HG02885 (cell line): ENCODE measurements around the gene THADA.
"Not testable (repeated sequence)": the region's sequence is repeated elsewhere in the genome, so short reads cannot be mapped to it uniquely, and the experiment has no call there.

Experiments used
- ATAC-seq: cut with Tn5 transposase; IDR thresholded peaks from one replicate; pipeline ENCODE4 v1.9.1; 2021; ENCODE audit warnings: mild to moderate bottlenecking; ENCODE audit not compliant: unreplicated experiment, poor library complexity

The THADA gene

DNA sequence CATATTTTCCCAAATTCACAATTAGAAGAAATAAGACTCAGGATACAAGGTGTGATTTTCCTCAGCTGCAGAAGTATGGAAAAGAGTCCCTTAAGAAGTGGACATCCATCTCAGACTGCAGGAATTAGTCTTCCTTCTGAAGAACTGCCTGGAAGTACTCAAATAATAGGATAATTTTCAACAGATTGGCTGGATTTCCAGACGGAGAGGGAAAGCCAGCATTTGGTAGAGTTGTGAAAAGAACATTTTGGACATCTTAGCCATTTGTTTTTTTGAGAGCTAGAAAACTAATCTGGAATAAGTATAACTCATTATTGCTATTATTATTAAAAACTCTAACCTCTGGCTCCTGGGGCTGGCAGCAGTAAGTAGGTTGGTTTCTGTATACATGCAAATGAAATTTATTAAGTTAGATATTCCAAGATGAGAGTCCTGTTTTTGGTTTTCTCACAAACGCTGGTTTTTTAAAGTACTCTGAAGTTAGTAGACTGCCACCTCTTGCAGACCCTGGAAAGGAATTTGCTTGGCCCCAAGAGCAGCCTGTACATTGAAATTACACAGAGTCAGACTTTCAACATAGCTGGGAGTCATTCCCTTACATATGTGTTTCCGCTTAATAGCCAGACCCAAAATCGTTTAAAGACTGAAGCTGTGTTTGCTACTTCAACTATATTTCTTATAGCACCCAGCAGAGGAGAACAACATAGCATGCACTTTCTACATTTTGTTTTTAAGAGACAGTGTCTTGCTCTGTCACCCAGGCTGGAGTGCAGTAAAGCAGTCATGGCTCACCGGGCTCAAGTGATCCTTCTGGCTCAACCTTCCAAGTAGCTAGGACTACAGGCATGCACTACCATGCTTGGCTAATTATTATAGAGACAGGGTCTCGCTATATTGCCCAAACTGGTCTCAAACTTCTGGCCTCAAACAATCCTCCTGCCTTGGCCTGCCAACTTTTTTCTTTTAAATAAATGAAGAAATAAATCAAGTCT, 142.4 kb downstream of the THADA start:
- no peak for ATAC-seq

DNA sequence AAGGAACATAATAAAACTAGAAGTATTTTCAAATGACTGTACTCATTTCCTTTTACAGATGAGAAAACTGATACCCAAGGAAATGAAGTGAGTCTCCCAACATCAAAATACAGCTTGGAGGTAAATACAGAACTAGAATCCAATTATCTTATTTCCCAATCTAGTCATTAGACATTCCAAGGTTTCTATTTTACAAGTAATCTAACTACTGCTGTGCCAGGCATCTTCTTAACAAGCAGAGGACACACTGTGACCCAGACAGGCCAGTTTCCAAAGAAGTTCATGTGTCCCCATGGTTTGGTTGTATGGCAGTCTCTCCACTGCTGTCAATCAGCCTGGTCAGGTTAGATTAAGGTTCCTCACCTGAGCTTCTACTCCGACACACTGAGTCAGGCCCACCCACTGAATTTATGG, 143.5 kb downstream of the THADA start:
- no peak for ATAC-seq

DNA sequence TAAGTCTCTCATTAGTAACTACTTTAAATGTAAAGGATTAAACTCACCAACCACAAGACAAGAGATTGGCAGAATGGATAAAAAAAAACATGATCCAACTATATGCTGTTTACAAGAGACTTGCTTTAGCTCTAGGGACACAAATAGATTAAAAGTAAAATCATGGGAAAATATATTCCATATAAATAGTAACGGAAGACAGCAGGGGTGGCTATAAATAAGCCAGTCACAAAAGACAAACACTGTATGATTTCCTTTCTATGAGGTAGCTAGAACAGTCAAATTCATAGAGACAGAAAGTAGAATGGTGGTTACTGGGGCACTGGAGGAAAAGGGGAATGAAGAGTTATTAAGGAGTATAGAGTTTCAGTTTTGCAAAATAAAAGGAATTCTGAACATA, 145.2 kb downstream of the THADA start:
- ATAC-seq = no peak

DNA sequence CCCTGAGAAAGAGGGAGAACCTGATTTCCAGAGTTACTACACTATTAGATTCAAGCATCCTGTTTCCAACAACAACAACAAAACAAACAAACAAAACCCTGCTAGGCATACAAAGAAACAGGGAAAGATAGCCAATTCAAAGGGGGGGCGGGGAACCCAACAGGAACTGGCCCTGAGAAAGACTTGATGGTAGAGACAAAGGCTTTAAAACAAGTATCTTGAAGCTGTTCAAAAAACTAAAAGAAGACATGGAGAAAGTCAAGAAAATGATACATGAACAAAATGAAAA, 147.1 kb downstream of the THADA start:
- ATAC-seq = no peak

DNA sequence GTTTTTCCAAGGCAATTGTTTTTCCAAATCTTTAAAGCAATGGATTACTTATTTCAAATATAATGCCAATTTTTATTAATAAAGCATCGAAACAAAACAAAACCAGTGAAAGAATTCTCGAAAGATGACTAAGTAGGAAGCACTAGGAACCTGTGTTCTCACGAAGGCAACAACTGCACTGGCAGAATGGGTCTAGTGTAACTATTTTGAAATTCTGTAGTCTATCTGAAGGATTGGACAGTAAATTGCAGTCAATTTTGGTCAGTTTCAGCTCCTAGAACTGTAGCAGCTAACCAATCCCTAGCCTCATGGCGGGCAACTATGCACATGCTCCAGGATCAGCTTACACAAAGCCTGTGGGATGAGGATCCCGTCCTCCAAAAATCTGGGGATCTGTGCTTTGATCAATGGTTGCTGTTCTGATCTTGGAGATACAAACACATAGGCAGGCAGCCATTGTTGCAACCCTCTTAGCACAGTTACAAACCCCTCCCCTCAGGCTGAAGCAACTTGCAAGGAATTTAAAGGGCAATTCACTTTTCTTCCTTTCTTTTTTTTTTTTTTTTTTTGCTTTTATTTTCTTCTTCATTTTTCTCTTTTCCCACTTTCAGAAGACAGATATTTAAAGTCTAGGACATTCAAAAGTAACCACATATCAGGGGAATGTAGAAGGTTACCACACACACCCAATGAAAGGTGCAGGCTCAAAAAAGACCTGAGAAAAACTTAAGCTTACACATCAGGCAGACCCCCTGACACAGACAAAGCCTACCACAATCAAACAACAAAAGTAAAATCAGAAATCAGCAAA, 147.6 kb downstream of the THADA start:
- no peak for ATAC-seq

DNA sequence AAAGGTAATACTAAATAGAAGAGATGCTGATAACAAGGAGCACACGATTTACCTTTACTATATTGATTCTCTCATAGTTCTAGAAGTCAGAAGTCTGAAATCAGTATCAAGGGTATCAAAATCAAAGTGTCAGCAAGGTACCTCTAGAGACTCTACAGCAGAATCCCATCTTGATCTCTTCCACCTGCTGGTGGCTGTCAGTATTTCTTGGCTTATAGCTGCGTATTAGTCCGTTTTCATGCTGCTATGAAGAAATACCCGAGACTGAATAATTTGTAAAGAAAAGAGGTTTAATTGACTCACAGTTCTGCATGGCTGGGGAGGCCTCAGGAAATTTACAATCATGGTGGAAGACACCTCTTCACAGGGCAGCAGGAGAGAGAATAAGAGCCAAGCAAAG, 149.1 kb downstream of the THADA start:
- ATAC-seq = not testable (repeated sequence)

DNA sequence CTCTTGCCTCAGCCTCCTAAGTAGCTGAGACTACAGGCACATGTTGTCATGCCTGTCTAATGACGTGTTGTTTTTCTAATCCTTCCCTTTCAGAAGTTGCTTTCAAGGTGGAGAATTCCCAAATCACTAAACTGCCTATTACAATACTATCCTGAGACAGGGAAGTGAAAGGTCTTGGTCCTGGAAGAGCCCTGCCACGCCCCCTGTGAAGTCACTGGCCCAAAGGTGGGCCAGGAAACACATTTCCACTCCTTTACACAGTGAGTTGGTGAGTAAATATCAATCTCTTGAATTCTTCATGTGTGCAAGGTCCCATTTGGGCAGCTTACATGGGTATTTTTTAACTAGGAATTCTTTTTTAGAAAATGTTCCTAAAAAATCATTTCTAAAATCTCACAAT, 150.1 kb downstream of the THADA start:
- ATAC-seq = no peak

DNA sequence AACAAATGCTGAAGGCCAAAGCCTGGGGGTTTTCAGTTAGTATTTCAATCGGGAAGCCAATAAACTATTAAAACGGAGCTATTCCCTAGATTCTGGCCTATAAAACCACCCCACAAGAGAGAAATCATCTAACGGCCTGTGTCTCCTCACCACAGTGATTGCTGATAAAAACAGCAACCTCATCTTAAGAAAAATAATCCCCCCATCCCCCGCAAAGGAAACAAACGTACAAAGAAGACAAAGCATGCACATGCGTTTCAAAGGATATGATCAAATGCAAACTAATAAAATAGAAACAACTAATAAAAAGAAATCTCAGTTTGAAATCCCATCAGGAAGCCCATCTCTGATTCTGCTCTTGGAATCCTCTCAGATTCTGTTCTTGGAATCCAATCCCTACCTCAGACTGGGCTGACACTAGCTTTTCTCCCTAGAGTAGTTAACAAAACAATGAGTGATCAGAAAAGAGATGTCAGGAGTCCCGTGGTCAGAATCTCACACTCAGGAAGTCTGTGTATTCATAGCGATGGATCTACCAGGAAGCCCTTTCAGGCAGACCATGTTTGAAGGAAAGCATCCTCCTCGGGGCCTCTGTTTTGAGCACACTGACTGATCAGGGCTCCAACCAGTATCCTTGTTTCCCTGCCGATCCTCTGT, 150.7 kb downstream of the THADA start:
- no peak for ATAC-seq

DNA sequence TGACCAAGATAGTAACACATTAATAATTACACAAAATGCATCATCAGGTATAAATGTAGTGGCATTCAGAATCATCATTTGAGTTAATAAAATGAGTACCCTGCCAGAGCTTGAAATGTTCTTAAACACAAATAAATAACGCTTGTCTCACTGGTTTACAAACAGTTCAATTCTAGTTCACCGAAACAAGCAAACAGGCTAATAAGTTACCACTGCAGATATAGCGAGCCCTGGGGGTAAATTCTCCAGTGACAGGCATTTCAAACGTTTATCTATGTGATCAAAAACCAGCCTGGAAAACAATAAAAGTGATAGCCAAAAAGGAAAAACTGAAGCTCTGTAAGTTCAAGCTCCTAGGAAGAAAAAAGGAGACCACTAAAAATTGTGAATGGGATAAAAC, 152.6 kb downstream of the THADA start:
- no peak for ATAC-seq

DNA sequence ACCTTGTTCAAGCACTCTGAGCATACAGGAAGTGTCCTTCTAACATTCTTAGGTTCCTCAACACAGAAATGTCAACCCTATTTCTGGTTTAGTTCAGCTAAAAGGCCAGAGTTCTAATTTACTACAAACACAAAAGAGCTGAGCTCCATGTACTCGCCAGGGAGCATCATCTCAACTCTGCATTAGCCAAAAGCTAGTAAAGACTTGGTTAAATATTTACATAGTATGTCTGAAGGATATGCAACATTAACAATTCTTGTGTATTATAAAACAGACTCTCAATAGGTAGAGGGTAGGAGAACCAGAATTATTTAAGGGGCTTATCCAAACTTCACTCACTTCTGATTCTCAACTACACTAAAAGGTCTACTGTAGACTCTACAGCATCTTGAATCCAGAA, 154.6 kb downstream of the THADA start:
- no peak for ATAC-seq

DNA sequence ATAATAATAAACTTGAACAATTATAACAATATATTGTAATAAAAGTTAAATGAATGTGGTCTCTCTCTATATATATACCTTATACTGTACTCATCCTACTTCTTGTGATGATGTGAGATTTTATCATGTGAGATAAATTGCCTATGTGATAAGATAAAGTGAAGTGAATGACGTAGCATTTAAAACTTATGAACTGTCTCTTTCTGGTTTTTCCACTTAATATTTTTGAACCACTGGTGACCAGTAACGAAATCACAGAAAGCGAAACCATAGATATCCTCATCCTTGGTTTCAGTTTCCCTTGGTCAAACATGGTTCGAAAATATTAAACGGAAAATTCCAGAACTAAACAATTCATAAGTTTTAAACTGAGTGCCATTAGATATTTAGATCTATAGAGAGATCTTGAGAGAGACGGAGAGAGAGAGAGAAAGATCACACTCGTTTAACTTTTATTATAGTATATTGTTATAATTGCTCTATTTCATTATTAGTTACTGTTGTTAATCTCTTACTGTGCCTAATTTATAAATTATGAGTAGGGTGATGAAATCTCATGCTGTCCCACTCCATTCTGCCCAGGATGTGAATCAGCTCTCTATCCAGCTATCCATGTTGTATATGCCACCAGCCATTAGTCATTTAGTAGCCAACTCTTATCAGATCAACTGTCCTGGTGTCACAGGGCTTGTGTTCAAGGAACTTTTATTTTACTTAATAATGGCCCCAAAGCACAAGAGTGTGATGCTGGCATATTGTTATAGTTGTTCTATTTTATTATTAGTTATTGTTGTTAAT, 156.8 kb downstream of the THADA start:
- no peak for ATAC-seq

DNA sequence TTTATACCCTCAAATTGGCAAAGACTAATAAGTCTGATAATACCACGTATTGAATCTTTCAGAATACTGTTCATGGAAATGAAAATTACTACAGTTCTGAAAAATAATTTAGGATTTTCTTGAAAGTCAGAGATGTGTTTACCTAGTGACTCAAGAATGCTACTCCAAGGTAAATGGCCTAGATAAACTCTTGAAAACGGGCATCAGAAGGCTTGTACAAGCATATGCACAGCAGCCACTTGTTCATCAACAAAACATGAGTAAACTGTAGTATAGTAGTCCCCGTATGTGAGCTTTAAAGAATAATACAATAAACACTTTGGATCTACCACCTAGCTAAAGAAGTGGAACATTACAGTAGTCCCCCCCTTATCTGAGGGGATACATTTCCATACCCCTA, 157.5 kb downstream of the THADA start:
- ATAC-seq = no peak

DNA sequence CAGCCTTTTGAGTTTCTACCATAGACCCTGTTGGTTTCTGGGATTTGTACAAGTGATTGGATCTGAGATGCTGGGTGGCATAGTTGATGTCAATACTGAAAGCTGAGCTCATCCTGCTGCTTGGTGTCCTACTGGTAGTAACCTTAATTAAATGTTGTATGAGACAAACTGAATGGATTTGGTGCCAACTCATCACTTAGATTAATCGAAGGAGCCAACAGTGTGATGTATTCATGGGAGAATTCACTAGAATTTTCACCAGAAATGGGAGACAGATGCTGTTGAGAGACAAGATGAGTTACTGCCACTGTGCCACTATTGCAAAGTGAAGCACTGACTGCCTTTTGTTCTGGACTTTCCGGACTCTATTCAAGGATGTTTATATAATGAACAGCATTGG, 158.5 kb downstream of the THADA start:
- ATAC-seq = no peak

DNA sequence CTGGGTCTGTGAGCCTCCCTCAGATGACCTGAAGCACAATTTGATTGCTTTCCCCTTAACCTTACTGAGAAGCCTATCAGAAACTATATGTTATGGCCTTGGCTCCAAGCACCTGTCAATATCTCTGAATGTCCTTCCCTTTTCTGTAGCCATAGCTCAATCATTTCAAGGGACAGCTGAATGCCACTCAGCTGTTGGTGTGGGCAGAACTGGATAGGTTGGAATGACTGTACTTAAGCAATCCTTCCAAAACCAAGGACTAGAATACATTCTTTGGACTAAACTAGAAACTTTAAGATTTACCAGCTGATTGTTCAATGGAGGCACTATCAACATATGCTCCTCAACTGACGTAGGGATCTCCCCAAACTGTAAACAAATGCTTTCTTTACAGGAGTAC, 159.4 kb downstream of the THADA start:
- ATAC-seq = no peak

DNA sequence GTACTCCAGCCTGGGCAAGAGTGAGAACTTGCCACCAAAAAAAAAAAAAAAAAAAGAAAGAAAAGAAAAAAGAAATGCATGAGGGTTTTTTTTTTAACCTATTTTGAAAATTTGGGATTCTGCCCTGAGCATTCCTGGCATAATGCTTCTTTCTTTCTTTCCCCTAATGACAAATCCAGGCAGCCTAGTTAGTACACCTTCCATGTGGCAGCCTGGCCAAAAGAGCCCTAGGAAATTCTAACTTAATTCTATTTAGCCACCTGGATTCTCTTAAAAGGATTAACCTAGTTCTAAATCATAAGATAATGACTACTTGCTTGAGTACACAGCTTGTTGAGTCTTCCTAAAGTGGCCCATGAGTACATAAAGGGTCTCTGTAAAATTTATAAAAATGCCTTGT, 160.1 kb downstream of the THADA start:
- no peak for ATAC-seq

DNA sequence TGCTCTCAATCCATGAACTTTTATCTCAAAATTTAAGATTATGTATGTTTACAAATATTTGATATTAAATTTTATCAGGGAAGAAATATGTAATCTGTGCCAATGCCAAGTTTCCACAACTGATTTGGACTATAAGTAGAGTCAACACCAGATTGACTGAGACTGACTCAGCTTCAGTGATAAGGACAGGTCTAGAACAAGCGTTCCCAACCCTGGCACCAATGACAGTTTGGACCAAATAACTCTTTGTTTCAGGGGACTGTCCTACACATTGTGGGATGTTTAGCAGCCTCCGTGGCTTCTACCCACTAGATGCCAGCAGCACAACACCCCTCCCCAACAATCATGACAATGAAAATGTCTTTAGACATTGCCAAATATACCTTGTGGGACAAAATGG, 165.3 kb downstream of the THADA start:
- no peak for ATAC-seq

DNA sequence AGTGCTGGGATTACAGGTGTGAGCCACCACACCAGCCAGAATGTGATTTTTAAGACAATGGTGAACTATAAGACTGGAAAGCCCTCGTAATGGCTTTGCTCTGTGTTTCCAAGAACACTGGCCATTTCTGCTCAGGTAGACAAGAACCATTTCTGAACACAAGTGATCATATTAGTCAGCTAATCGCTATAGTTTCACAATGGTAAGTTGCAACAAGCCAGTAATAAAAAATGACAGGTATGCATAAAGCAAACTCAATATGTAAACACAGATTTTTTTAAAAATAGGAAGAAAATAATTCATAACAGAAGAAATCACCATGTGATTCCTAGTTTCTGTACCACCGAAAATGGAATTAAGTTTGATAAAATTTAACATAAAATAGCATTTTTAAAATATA, 166.5 kb downstream of the THADA start:
- no peak for ATAC-seq

DNA sequence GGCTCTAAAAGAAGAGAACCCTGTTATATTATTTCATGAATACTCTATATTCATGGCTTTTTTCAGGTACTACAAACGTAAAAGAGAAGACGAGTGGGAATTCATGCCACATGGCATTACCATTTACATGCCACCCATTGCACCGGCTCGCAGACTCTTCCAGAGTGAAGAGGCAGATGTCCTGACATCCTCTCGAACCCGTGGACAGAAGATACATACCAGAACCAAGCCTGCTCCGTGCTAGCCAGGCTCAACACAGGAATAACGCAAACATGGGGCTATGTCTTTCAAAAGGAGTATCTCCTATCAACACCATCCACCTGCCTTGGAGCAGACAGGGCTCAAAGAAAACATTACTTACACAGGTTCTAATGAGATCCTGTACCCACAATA, 168.8 kb downstream of the THADA start:
- no peak for ATAC-seq

DNA sequence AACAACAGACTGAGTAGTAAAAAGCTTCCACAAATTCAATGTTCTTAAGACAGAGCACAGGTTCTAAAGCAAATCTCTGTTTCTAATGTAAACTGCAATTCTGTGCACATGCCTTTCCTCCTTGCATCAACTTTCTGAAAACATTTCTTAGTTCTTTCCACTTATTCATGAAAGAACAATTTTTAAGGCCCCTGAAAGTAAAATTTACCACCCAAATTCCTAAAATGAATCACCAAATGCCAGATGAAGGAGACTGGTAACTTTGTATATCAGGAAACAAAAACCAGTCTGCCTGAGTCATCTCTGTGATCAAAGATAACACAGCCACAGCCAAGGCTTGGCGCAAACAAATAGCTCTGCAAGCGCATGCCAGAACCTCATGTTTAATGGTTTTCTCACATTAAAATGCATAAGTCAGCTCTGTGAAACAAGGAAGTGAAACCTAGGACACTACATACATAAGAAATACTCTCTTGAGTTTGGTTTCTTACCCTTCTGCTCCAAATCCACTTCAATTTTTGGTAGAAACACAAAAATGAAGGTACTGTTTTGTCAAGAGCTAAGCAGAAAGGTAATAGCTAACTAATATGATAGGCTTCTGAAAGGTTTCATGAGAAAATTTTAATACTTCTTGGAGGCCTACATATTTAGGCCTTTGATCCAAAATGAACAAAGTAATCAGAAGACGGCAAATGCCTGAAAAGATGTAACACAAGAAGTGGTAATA, 169.4 kb downstream of the THADA start:
- peak; percentile 90 for ATAC-seq

DNA sequence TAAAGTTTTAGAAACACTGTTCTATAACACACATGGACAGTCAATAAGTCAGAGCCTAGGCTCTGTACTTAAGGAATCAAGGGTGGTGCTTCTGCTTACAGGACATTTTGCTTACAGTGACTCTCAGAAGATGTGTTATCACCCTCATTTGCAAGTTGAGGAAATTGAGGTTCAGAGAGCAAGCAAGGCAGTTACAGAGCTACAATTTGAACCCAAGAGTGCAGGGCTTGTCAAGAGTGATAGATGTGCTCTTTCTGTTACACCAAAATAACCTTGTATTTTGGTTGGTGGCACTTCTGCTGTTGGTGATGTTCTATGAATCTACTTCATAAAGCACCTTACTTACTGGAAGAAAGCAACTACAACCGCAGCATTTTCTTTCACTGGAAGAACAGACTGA, 170.2 kb downstream of the THADA start:
- ATAC-seq = no peak
